ENCODE data around the gene LRRC25.

GRCh38 chr19:18377026-18377425 is 20.4 kb downstream of the LRRC25 start:
- TF ChIP-seq CTCF (IDR thresholded peaks at IDR 0.05) (no peak), POLR2A (IDR thresholded peaks at IDR 0.05) (peak in 2 of 3 donors; percentile 27 to 43)

Measured in body of pancreas (tissue), 4 donors.